Activated CD8-positive, alpha-beta memory T cell treated with anti-CD3 and anti-CD28 coated beads for 24 hours (primary cell): Measurements from ENCODE around the gene UBE2Z.
"Not testable (repeated sequence)": the region's sequence is repeated elsewhere in the genome, so short reads cannot be mapped to it uniquely, and the experiment has no call there.

ENCODE experiments used
- DNase-seq: peaks from one replicate; pipeline ENCODE4 v3.0.0-alpha.2; 2020

UBE2Z gene

DNA sequence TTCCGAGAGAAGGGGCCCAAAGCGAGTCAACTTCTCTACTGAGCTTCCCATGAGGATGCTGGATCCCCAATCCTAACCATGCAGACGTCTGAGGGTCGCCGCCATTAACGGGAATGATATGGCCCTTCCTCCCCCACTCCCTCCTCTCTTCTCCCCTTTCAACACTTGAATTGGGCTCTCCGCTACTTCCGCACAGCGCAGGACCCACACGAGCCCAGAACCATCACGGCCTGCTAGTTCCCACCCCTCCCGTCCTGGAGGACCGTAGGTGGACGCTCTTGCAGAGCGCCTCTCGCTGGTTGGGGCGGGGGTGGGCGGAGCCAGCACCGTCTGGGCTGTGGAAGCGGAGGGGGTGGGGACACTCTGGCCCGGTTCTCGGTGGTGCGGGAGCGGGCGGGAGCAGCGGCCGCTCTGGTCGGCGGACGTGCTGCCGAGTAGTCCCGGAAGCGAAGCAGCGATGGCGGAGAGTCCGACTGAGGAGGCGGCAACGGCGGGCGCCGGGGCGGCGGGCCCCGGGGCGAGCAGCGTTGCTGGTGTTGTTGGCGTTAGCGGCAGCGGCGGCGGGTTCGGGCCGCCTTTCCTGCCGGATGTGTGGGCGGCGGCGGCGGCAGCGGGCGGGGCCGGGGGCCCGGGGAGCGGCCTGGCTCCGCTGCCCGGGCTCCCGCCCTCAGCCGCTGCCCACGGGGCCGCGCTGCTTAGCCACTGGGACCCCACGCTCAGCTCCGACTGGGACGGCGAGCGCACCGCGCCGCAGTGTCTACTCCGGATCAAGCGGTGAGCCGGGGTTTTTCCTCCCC is at the start of gene UBE2Z:
Gene UBE2Z (plus strand): TSS at position 361 of the 797 bp plus-strand sequence. CDS start 97 bp downstream, at position 458.
- DNase-seq, result peak; percentile 94

DNA sequence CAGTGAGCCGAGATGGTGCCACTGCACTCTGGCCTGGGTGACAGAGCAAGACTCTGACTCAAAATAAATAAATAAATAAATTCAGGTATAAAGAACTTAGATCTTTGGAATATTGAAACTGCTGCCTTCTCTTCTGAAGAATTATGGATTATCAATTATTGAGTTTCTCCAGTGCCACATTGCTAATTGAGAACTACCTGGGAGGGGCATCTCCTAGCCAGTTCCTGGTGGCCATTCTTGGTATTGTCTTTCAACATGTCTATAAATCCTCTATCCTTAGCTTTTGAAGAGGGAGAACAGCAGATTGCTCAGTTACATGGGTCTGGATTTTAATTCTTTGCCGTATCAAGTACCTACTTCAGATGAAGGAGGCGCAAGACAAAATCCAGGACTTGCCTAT is 48.2 kb upstream of the UBE2Z start:
- DNase-seq, result no peak

DNA sequence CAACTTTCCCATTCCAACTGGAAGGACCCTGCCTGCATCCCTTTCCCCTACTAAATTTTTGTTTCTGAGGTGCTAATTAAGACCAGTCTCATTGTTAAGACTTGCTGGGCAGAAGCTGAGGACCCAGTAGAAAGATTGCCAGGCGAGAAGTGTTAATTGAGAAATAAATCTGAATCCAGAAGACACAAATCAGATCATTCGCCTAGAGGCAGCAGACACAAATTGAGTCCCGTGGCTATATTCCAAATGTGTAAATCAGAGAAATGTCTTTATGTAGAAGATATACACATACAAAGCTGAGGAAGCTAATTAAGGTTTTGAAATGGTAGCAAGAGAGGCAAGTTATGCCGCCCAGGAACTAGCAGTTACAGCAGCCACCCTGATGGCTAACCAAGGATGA is 47.8 kb upstream of the UBE2Z start:
- DNase-seq, result no peak

DNA sequence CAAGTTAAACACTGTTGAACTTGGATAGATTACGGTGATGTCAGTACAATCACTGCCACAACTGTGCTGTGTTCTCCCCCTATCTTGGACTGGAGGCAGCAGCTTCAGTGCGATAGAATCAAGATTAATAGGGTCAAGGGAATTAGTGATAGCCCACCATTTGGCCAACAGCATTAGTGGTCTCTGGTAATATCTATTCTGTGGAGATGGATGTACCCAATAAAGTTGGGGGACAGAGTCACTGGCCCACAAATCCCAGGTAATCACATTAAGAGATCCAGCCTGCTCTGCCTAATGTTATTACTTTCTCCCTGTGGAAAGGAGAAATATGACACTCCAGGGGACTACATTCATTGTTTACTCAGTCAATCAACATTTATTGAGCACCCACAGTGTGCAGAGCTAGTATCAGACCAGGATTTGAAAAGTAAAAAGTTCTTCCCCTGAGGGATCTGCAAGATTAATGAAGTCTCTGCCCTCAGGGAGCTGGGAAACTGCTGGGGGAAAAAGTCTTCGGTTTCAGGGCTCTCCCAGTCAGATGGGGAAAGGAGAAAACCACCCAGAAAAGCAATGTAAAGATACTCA is 39.2 kb upstream of the UBE2Z start:
- DNase-seq, result no peak

DNA sequence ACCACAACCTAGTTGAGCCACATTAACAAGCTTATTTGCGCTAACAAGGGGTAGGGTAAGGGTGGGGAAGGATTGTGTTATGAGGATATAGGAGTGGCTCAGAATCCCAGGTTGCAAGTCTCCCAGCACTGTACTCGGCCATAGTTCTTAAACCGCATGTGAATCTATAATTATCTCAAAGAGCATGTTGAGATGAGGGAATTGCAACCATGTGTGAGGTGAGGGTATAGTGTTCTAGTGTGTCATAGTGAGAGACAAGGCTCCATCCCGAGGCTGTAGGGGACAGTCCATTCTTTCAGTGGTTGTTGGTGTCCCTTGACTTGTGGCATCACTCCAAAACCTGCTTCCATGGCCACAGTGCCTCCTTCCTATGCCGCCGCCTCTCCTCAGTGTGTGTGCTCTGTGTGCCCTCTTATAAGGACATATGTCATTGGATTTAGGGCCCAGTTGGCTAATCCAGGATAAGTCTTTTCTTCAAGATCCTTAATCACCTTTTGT is 38.3 kb upstream of the UBE2Z start:
- DNase-seq, result no peak

DNA sequence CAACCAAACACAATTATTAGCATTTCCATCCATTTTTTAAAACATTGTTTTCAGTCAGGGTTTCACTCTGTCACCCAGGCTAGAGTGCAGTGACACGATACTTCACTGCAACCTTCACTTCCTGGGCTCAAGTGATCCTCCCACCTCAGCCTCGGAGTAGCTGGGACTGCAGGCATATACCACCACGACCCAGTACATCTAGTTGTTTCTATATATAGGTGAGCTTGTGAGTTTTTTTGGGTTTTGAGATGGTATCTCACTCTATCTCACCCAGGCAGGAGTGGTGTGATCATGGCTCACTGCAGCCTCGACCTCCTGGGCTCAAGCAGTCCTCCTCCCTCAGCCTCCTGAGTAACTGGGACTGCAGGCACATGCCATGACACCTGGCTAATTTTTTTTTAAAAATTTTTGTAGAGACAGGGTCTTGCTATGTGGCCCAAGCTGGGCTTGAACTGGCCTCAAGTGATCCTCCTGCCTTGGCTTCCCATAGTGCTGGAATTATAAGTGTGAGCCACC is 37.1 kb upstream of the UBE2Z start:
- no peak for DNase-seq

DNA sequence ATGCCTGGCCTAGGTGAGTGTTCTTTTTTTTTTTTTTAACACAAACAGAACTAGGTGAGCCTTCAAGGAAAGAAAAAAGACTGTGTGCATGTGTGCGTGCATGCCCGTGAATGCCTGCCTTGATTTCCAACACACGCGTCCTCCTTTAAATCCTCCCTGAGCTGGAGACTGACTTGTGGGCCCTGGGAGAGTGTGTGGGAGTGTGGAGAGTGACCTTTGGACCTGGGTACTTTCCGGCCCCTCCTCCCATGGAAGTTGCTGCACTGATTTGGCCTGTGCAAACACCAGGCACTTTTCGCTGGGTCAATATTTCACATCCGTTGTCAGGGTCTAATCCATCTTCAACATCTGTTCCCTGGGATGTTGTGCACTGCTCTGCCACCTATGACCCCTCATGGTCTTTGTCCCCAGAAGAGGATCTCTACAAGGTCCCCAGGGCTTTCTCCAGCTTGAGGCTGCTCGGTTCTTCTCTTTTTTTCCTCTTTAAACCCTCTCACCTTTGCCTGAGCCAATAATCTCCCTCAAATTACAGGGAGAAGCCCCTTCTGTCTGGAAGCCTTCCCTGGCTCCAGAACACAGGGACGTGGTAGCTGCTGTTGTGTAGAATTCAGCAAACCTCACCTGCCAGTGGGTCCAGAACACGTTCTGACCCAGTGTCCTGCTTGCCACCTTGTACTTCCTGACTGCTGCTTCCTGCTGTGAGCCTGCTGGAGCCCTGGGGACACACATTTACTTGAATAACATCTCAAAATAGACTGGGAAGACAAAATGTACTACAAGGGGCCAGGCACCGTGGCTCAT is 36.5 kb upstream of the UBE2Z start:
- DNase-seq, result no peak

DNA sequence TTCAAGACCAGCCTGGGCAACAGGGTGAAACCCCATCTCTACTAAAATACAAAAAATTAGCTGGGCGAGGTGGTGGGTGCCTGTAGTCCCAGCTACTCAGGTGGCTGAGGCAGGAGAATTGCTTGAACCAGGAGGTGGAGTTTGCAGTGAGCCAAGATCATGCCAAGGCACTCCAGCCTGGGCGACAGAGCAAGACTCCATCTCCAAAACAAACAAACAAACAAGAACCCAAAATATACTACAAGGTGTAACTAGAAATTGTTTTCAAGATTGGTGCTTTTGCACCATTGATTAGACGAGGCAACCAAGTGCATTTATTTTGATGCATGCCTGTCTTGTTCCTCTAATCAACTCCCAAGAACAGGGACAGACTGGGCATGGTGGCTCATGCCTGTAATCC is 35.8 kb upstream of the UBE2Z start:
- not testable (repeated sequence) for DNase-seq

DNA sequence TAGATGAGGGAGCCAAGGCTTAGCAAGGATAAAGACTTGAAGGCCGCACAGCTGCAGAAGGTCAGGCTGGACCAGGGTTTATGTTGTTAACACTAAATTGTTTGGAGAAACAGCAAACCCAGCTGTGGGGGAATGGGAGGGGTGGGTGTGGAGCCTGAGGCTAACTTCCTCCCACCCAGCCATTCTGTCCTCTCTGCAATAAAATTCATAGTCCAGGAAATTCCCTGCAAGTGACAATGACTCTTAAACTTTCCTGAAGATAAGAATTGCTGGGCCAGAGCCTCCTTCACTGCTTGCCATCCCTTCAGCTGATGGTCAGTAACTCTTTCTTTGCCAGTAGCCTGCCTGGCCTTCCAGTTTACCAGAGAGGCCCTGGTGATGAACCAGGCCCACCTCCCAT is 35.0 kb upstream of the UBE2Z start:
- DNase-seq, result no peak

DNA sequence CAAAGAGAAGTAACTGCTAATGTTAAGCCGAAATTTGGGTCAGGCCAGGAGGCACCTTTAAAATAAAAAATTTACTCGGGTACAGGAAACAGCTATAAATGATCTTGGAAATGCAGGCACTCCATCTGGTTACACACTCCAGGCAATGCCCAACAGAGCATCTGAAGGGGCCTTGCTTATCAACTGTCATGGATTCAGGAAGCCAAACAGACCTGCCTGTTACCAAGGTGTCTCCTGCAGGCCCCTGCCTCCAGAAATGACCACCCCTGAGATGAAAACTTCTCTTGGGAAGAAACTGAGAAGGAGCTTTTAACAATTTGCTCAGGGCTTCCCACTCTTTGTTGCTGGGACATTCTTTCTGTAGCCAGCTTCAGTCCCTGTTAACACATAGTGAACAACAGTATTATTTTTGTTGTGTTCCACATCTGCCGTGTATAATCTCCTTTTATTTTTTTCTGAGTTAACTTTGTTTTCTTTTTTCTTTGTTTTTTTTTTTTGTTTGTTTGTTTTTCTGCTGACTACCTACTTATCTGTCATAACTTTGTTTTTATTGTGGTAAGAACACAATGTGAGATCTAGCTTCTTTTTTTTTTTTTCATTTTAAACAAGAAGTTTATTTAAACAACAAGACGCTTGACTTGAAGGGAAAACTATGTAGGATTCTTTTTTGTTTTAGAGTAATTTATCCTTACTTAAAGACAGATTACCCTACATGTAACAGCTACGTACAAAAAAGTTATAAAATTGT is 34.3 kb upstream of the UBE2Z start:
- no peak for DNase-seq

DNA sequence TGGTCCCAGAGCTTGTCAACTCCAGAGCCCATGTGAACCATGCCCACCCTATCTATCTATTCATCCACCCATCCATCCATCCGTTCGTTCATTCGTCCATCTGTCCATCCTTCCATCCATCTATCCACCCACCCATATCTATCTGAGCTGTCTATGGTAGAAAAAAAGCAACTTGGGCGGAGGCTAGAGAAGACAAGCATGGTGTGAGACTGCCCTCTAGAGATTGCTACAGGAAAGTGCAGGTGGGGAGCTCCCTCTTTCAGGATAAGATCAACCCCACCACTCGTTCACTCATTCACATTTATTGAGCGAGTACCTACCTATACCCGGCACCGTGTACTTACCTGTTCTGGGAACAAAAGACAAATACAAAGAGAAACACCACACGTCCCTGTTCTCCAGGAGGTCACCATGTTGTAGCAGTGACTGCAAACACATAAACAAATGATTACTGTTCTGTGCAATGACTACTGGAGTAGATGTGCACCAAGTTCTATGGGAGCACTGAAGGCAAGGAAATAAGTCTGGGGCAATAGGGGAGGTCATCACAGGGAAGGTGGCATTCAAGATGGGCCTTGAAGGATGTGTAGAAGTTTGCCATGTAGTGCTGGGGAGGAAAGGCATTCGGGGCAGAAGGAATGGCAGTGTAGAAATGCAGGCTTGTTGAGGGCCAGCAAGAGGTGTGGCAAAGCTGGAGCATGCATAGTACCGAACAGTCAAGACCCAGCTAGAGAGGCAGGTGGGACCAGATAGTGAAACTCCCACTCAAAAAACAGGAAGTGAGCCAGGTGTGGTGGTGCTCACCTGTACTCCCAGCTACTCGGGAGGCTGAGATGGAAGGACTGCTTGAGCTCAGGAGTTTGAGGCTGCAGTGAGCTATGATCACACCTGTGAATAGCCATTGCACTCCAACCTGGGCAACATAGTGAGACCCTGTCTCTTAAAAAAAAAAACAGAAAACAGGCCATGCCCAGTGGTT is 29.0 kb upstream of the UBE2Z start:
- peak; percentile 76 for DNase-seq

DNA sequence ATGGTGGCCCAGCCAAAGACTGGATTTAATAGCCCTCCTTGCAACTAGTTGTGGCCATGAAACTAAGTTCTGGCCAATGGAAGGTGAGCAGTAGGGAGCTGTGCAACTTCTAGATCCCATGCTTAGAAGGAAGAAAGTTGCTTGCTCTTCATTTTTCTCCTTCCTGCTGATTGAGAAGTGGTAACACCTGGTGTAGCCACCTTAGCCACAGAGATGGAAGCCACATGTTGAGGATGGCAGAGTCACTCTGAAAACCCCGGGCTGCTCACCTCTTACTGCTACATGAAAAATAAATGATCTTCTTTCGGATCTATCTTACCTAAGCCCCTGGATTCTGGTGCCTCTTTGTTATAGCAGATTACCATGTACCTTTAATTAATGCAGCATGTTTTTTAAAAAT is 25.9 kb upstream of the UBE2Z start:
- DNase-seq, result no peak

DNA sequence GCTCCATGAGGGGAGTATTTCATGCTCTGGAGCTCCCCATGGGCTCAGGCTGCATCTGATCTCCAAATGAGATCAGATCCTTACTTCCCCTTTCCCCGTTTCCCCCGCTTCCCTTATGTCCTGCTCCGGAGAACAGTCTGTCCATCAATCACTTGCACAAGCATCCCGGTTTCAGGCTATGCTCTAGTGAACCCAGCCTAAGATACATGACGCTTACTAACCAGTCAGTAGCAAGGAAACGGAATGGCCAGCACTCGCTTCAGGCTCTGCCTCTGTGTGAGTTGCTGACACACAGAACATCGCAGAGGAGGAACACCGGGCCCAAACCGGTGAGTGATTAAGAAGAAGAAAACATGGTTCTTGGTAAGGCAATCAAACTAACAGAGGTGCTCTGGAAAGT is 25.0 kb upstream of the UBE2Z start:
- DNase-seq, result no peak

DNA sequence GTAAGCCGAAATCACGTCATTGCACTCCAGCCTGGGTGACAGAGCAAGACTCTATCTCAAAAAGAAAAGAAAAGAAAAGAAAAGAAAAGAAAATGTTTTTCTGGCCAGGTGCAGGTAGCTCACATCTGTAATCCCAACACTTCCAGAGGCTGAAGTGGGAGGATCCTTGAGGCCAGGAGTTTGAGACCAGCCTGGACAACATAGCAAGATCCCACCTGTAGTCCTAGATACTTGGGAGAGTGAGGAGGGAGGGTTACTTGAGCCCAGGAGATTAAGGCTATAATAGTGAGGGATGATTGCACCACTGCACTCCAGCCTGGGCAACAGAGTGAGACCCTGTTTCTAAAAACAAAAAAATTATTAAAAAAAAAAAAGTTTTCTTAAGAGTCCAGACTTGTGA is 18.1 kb upstream of the UBE2Z start:
- no peak for DNase-seq

DNA sequence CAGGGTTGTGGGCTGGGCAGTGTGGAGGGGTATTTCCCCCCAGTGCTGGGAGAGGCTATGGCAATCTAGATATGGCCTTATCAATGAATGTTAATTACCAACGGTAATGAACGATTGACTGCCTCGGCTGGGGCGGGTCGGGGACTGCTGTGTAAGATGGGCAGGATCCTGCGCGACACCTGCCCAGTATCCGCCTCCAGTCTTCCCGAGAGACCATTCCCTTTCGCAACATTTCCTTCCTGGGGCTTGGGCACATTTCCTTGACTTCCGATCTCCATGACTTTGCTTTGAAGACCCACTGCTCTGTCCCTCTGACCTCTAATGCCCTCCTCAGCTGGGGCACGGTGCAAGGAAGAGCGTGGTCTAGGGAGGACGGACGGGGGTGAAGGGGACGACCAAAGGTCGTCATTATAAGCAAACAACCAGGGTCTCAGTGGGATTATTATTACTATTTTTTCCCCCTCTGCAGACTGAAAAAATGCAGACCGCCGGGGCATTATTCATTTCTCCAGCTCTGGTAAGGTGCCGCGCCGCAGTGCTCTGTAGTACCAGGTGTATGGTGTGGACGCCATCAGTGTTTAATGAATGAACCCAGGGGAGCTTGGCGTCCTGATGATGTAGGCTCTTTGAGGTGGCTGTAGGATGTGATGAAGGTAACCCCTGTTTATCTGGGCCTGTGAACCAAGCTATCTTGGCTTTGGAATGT is 15.1 kb upstream of the UBE2Z start:
- no peak for DNase-seq

DNA sequence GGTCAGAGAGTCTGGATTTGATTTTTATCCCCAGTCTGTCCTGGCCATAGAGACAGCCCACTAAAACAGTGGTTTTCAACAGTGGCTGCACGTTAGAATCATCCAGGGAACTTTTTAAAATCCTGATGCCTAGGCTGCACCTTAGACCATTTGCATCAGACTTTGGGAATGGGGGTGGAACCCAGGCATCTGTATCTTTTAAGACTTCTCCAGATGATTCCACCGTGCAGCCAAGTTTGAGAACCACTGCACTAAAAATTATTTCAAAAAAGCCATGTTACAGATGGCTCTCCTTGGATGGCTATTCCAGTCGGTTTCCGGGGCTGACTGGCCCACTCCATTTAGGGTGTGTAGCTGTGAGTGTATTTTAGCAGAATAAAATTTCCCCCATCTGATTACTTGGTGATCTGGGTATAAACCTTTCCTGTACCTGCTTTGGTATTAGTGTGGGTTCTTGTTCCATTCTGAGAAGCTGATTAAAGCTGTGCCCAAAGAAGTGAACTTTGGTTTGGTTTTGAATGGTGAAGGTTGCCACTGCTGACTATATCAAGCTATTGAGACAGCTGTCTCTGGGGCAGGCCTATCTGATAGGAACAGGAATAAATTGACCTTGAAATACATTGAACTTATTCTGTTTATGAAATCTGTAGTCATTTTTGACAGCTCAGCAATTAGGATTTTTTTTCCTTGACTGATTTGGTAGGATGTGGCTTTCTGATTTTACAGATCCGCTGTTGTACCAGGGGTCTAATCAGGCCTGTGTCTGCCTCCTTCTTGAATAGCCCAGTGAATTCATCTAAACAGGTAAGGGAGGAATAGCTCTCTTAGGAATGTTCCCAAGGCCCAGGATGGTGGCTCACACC is 14.3 kb upstream of the UBE2Z start:
- no peak for DNase-seq

DNA sequence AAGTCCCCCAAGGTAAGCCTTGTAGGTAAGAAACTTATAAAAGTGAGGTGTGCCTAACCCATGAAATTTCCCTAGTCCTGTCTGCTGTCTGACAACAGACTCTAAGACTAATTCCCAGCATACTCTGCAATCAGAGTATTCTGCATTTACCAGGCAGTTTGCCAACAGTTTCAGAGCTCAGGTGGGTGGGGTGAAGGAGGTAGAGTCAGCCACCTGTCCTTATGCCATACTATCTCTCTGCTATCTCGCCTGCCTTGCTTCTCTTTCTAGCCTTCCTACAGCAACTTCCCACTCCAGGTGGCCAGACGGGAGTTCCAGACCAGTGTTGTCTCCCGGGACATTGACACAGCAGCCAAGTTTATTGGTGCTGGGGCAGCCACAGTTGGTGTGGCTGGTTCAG is 13.3 kb upstream of the UBE2Z start:
- no peak for DNase-seq

DNA sequence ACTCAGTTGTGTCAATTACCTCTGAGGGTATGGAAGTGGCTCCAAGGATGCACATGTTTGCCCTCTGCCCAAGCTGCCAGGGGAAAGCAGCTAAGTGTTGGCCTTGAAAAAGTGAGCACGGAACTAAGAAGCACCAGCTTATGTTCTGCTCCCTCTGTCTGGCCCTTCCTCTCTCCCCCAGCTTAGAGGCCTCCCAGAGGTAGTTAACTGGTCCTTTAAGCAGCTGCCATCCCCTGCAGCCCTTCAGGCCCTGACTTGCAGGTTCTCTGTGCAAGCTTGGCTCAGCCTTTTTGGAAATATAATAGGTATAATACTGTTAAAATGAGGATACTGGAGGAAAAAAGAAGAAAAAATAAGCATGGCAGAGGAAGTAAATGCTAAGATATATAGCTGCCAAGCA is 7.0 kb upstream of the UBE2Z start:
- DNase-seq, result no peak

DNA sequence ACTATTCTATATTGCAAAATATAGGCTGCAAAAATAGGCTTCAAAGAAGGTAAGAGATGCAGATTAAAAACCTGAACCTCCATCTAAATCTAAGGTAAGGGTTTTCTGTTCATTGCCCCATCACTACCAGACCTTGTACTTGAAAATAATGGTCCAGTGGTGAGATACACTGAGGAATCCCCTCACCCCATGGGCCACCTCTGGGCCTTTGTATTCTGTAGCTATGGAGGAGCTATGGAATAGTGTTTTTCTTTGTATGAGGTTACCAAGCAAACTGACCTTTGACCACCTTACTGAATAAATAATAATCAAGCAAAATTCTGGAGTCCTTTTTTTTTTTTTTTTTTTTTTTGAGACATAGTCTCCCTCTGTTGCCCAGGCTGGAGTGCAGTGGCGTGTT is 4.8 kb upstream of the UBE2Z start:
- no peak for DNase-seq

DNA sequence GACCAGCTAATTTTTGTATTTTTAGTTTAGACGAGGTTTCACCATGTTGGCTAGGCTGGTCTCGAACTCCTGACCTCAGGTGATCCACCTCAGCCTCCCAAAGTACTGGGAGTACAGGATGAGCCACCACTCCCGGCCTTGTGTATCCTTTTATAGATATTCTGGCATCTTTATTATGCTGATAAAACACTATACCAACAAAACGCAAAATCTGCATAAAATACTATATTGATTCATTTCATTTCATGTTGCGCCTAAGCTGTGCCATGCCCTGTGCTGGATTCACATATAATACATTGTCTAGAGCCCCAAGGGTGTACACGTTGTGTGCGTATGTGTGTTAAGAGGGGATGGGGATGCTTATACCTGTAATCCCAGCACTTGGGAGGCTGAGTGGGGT is 3.8 kb upstream of the UBE2Z start:
- no peak for DNase-seq
